Psoas muscle (tissue), 8 donors: ENCODE measurements around the gene NR1D2. TPM values are rescaled to one million over a fixed set of nuclear protein-coding genes. Genes with fewer than 3 reads are reported as not detected.
"Not testable (repeated sequence)": the region's sequence is repeated elsewhere in the genome, so short reads cannot be mapped to it uniquely, and the experiment has no call there.

Experiments used
- ATAC-seq, 4 donors: fragments of 200-7000 bp; cut with Tn5 transposase; one replicate each; pipeline ENCODE4 v1.9.1; 2020; ENCODE audit warnings: moderate library complexity in 3 of 4, mild to moderate bottlenecking in 2 of 4
- DNase-seq, 2 donors: peaks; one replicate each; pipeline ENCODE4 v3.0.0-alpha.2; 2020
- H3K27ac ChIP-seq: fragments of 200-600 bp; one replicate; pipeline ENCODE4 v1.8.0; 2022
- H3K27me3 ChIP-seq, 3 donors: fragments of 200-600 bp in 1 of 3; one replicate each; pipeline versions ENCODE4 v1.6.1 to v1.8.0; 2013 to 2022; ENCODE audit warnings: low read length in 2 of 3, mild to moderate bottlenecking in 2 of 3, moderate library complexity in 1 of 3; ENCODE audit not compliant: insufficient read depth in 3 of 3
- H3K36me3 ChIP-seq, 2 donors: fragments of 200-600 bp in 1 of 2; one replicate each; pipeline versions ENCODE4 v1.6.1 to v1.8.0; 2013 to 2022; ENCODE audit warnings: low read depth in 1 of 2, mild to moderate bottlenecking in 1 of 2, moderate library complexity in 1 of 2; ENCODE audit not compliant: insufficient read depth in 1 of 2
- H3K4me1 ChIP-seq: fragments of 200-600 bp; one replicate; pipeline ENCODE4 v1.8.0; 2022
- H3K4me3 ChIP-seq: fragments of 200-600 bp; one replicate; pipeline ENCODE4 v1.8.0; 2022; ENCODE audit warnings: mild to moderate bottlenecking
- H3K9me3 ChIP-seq: fragments of 200-600 bp; one replicate; pipeline ENCODE4 v1.8.0; 2022
- WGBS, 3 donors: extraction: QIAGEN DNeasy Blood & Tissue Kit; methylation state at CpG; one replicate each; pipeline versions ENCODE4 v1.1.6 to v1.1.7; 2013; 5-methylcytosine and 5-hydroxymethylcytosine counted together
- intact Hi-C, 2 donors: fragments of 100-400 bp; cut with DNase I; formaldehyde crosslinking; loops; one replicate each; pipeline versions ENCODE4 v1.11.0 to v1.14.2; 2022
- polyA plus RNA-seq, 3 donors: library from polyadenylated mRNA; stranded (reverse); fragments of 200-250 nt; gene quantifications; one replicate each; pipeline ENCODE4 v1.2.3, GENCODE V29; 2013
- total RNA-seq, 4 donors: library from RNA; stranded (reverse); fragmentation: NEBNext Ultra II Directional in 2 of 4; extraction: Animal tissue kit (Norgen Biotek cat#: 25700) in 2 of 4; gene quantifications; one replicate each; pipeline versions ENCODE4 v1.2.1 to v1.2.4, GENCODE V29; 2021 to 2023
- TF ChIP-seq, protein P1 (sequence below): fragments of 200-600 bp; IDR thresholded peaks from one replicate; pipeline ENCODE4 v1.8.0; 2022; ENCODE audit warnings: antibody characterized with exemption
- donor health status: healthy with polysubstance abuse.
- donor health status: DM: no; HTN: no; CAD: no; lungs with moderate emphysema.
- donor health status: Bipolar disorder and iron deficiency.
- donor health status: healthy.
- donor health status: DM: yes; HTN: yes; CAD: no.
- donor health status: DM: no; HTN: no; CAD: no.
- donor health status: DM: no; HTN: no; CAD: no.
- donor health status: DM: yes; HTN: yes; CAD: no.

NR1D2 gene
- total and polyA plus RNA-seq, 7 donors: 4.9 to 79.6 (median 31.7) TPM

DNA sequence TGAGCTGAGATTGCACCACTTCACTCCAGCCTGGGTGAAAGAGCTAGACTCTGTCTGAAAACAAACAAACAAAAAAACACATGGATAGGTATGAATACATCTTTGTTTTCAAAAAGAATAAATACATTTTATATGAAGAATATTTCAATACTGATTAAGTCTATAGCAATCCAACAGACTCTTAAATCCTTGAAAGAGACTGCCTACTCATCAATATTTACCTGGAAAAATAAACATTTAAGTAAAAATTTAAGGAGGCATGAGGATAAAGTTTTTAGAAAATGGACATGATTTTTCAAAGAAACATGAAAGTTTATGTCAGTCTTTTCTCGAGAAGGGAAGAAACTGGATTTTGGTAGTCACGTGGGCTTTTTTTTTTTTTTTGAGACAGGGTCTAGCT lies 33.7 kb upstream of the NR1D2 start:
- WGBS, 3 donors: 86 to 94% (median 89%) methylated on average over 2 of the region's 2 CpGs
- intact Hi-C loops: no loop called here
- DNase-seq (no peak), ATAC-seq (no peak)
- H3K4me1 ChIP-seq: peaks cover 13% of the 10 kb centered on the region
- H3K27me3 ChIP-seq: no peaks in the 10 kb centered on the region
- H3K9me3 ChIP-seq: no peaks in the 10 kb centered on the region
- no peak overlapping the region for H3K27ac ChIP-seq
- TF ChIP-seq, protein P1, sequence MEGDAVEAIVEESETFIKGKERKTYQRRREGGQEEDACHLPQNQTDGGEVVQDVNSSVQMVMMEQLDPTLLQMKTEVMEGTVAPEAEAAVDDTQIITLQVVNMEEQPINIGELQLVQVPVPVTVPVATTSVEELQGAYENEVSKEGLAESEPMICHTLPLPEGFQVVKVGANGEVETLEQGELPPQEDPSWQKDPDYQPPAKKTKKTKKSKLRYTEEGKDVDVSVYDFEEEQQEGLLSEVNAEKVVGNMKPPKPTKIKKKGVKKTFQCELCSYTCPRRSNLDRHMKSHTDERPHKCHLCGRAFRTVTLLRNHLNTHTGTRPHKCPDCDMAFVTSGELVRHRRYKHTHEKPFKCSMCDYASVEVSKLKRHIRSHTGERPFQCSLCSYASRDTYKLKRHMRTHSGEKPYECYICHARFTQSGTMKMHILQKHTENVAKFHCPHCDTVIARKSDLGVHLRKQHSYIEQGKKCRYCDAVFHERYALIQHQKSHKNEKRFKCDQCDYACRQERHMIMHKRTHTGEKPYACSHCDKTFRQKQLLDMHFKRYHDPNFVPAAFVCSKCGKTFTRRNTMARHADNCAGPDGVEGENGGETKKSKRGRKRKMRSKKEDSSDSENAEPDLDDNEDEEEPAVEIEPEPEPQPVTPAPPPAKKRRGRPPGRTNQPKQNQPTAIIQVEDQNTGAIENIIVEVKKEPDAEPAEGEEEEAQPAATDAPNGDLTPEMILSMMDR: no peak
- H3K4me3 ChIP-seq: no peak overlapping the region
- H3K36me3 ChIP-seq: peaks cover 5 to 47% of the 10 kb centered on the region in 2 donors

GRCh38 chr3:23912335-23912734 lies 32.8 kb upstream of the NR1D2 start:
- intact Hi-C loops, DNase-seq, H3K27me3 ChIP-seq, H3K4me3 ChIP-seq, ATAC-seq, H3K27ac ChIP-seq, H3K9me3 ChIP-seq: not testable (repeated sequence)
- H3K36me3 ChIP-seq: peaks cover 5 to 37% of the 10 kb centered on the region in 2 donors
- 81 to 92% (median 90%) methylated on average over 3 of the region's 3 CpGs for WGBS, 3 donors
- H3K4me1 ChIP-seq: peaks cover 13% of the 10 kb centered on the region

DNA sequence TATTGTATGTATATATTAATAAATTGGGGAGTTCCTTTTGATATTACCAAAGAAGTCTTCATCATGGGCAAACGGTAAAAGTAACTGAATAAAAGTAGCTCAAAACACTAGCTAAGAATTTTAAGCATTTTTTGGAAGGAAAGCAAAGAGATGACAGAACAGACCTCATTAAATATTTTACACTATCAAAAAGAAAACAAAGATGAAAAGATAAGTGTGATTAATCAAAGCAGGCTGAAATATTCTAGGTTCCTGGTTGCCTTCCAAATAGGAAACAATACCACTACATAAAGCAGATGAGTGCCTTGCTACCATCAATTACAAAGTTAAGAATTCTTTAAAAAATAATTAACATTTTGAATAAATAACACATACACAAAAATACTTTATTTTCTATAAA lies 31.9 kb upstream of the NR1D2 start:
- H3K36me3 ChIP-seq: peaks cover 5 to 34% of the 10 kb centered on the region in 2 donors
- H3K27ac ChIP-seq: no peak overlapping the region
- ATAC-seq (no peak), DNase-seq (no peak)
- 89 to 91% (median 91%) methylated on average over 1 of the region's 1 CpG for WGBS, 3 donors
- H3K27me3 ChIP-seq: no peaks in the 10 kb centered on the region
- intact Hi-C loops: no loop called here
- H3K4me1 ChIP-seq: peaks cover 16% of the 10 kb centered on the region
- no peaks in the 10 kb centered on the region for H3K9me3 ChIP-seq
- TF ChIP-seq, protein P1: no peak
- no peak overlapping the region for H3K4me3 ChIP-seq

DNA sequence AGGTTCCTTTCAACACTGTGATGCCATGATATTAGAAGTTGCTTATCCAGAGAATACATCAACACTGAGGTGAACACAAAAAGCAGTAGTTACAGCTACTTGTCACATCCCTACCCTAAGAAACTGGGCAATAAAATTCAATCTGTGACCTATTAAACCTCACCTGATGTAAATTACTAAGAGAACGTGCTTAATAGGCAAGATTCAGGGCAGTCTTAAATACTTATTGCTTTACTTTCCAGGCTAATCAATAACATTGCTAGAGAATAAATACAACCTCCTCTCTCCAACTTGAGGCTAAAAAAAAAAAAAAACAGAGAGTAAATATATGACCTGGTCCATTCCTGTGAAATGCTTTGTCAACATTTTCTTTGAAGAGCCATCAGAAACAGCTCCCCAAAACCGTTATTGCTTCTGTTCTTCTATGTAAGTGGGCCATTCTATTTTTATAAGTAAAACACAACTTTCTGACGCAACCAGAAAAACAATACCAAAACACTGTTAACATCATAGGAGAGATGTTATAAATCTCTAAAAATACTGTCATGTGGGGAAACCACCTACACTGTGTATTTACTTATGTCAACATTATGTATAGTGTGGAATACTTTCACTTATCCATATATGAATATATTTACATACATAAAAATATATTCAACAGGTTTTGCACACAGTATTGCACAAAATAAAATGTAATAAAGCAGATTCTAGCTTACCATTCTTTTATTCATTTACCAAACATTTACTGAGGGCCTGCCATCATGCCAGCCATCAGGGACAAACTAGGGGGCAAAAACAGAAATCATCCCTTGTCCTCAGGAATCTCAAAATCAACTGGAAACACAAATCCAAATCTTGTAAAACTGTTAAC lies 31.0 kb upstream of the NR1D2 start:
- WGBS, 3 donors: 60 to 82% (median 64%) methylated on average over 3 of the region's 3 CpGs
- peaks cover 5 to 36% of the 10 kb centered on the region in 2 donors for H3K36me3 ChIP-seq
- no peaks in the 10 kb centered on the region for H3K27me3 ChIP-seq
- no peak overlapping the region for H3K4me3 ChIP-seq
- intact Hi-C loops: no loop called here
- no peaks in the 10 kb centered on the region for H3K9me3 ChIP-seq
- no peak overlapping the region for H3K27ac ChIP-seq
- peaks cover 25% of the 10 kb centered on the region for H3K4me1 ChIP-seq
- DNase-seq (no peak), ATAC-seq (no peak)
- TF ChIP-seq, protein P1: no peak

DNA sequence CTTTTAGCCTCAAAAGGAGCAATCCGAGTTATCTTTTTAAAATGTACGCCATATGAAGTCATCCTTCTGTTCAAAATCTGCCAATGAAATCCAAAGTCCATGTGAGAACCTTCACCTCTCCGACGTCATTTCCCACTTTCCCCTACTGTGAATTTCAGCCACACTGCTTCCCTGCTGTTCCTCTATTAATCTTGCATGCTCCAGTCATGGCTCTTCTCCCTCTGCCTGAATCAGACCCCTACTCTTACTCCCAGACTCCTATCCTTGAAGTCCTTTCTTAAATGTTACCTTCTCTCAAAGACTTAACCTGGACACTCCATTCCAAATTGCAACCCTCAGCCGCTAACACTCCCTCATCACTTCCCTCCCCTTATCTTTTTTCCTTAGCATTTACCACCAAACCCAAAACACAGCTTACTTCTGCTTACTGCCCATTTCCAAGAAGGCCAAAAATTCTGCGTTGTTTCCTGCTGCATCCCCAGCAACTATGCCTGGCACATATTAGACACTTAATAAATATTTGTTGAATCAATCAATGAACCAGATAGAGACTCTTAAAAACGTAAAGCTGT lies 29.5 kb upstream of the NR1D2 start:
- DNase-seq (no peak), ATAC-seq (no peak)
- H3K27ac ChIP-seq: peak overlapping the region; percentile 97
- no peaks in the 10 kb centered on the region for H3K9me3 ChIP-seq
- 60 to 64% (median 63%) methylated on average over 7 of the region's 7 CpGs for WGBS, 3 donors
- peak overlapping the region; percentile 85 for H3K4me3 ChIP-seq
- TF ChIP-seq, protein P1: no peak
- peaks cover 6 to 36% of the 10 kb centered on the region in 2 donors for H3K36me3 ChIP-seq
- no peaks in the 10 kb centered on the region for H3K27me3 ChIP-seq
- intact Hi-C loops: loop anchor here in 1 of 2 donors (2.0 kb wide), 1 partner anchor 29 kb away; the partner anchor contains the start of gene NR1D2
- peaks cover 35% of the 10 kb centered on the region for H3K4me1 ChIP-seq
